Activated CD8-positive, alpha-beta T cell treated with anti-CD3 and anti-CD28 coated beads, Interleukin-2, amount 10 ng/mL, durations not matched to agents 7 days and 5 days (primary cell): Measurements from ENCODE around the gene GRIP2. TPM values are rescaled to one million over a fixed set of nuclear protein-coding genes. Genes with fewer than 3 reads are reported as not detected.

Experiments
- ATAC-seq: fragments of 150-1000 bp; cut with Tn5 transposase; one replicate; pipeline ENCODE4 v1.10.0; 2021; ENCODE audit warnings: moderate library complexity
- CTCF ChIA-PET: fragments of 350-600 bp; sonication (Branson Sonifier 250); formaldehyde crosslinking; loops from one replicate; lab custom pipeline; 2021; ENCODE audit warnings: antibody characterized with exemption; lab: Charles Lee
- POLR2A ChIA-PET: fragments of 350-600 bp; sonication (Branson Sonifier 250); formaldehyde crosslinking; loops from one replicate; lab custom pipeline; 2021; ENCODE audit warnings: antibody characterized with exemption; lab: Charles Lee
- DNase-seq: peaks from one replicate; pipeline ENCODE4 v3.0.0-alpha.2; 2020
- H3K27ac Mint-ChIP-seq: one replicate; pipeline ENCODE4 v1.8.0; 2021; ENCODE audit warnings: mild to moderate bottlenecking, mixed read lengths
- H3K27me3 Mint-ChIP-seq: one replicate; pipeline ENCODE4 v1.8.0; 2021; ENCODE audit warnings: low read depth, mixed read lengths
- H3K36me3 Mint-ChIP-seq: one replicate; pipeline ENCODE4 v1.8.0; 2021; ENCODE audit warnings: low read depth, mixed read lengths
- H3K4me1 Mint-ChIP-seq: one replicate; pipeline ENCODE4 v1.8.0; 2021; ENCODE audit warnings: low read depth, mixed read lengths
- H3K4me3 Mint-ChIP-seq: one replicate; pipeline ENCODE4 v1.8.0; 2021; ENCODE audit warnings: mild to moderate bottlenecking, mixed read lengths
- H3K9me3 Mint-ChIP-seq: one replicate; pipeline ENCODE4 v1.8.0; 2022; ENCODE audit warnings: mixed read lengths; ENCODE audit not compliant: insufficient read depth
- total RNA-seq, 2 experiments: library from RNA; stranded (reverse); gene quantifications; one replicate each; pipeline ENCODE4 v1.2.3, GENCODE V29; 2021

Gene GRIP2
- total RNA-seq, 2 experiments from 2014 or later: not detected

DNA sequence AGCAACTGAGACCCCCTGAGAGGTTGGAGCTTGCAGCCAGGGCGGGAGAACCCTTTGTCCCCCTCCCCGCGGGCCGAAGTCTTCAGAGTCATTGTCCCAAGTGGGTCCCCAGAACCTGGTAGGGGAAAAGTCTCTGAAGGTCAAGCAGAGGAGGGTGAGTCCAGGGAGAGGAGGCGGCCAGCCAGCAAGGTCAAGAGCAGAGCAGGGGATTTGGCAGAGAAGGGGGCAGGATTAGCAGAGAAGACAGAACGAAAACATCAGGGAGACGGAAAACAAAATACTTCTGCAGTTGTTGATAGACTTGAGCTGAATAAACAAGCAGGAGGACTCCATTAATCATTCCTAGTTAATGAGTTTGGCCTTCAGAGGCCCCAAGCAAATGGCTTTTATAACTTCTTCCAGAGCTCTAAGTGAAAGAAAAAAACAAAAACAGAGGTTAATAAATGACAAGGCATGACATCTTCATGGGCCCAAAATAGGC lies 66.7 kb downstream of the GRIP2 start:
- H3K27me3 Mint-ChIP-seq: no peaks in the 10 kb centered on the region
- ChIA-PET CTCF (no interaction called here), POLR2A (no interaction called here)
- no peak for ATAC-seq
- H3K9me3 Mint-ChIP-seq: no peaks in the 10 kb centered on the region
- no peak overlapping the region for H3K4me3 Mint-ChIP-seq
- no peaks in the 10 kb centered on the region for H3K4me1 Mint-ChIP-seq
- H3K36me3 Mint-ChIP-seq: peaks cover 12% of the 10 kb centered on the region
- no peak for DNase-seq
- no peak overlapping the region for H3K27ac Mint-ChIP-seq

DNA sequence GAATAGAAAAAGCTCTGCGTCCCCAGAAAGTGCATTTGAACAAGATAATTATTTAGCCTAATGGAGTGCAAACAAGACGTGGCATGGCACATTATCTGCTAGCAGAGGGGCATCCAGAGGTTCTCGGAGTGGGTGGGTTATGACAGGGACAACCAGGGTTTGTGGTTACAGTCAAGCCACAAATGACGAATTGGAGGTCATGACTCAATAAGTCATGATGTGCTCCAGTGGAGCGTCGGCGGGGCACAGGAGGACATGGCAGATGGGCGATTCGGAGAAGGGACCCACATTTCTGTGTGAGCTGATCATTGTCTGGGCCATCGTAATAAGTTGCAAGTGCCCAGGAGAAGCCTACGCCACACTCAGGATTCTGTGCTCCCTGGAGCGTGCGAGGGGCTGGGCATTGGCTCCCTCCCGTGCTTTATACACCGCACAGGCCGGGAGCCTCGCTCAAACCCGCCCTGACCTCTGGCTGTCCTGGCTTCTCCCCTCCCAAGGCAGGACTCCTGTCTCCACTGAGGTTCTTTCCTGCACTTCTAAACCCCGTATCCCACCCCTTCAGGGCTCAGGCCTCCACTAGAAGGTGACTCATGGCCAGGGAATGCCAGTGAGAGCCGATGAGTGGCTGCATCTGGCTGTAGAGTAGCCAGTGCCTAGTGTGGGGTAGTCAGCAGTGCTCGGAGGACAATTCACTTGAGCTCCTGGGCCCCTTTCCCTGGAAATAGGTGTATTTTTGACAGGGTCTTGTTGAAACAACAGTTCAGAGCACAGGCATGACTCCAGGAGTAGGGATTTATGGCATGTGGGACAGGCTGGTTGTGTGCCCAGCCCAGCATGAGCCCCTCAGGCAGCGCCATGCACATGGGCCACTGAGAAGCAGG lies 67.4 kb downstream of the GRIP2 start:
- ChIA-PET POLR2A (no interaction called here), CTCF (interaction anchor here (0.6 to 0.7 kb wide), 3 partner anchors 197 to 271 kb away, joined by 3 read pairs; no protein-coding TSS in a partner anchor)
- Mint-ChIP-seq H3K27ac (no peak overlapping the region), H3K4me3 (no peak overlapping the region), H3K36me3 (peaks cover 11% of the 10 kb centered on the region), H3K4me1 (peaks cover 3% of the 10 kb centered on the region), H3K9me3 (no peaks in the 10 kb centered on the region), H3K27me3 (no peaks in the 10 kb centered on the region)
- ATAC-seq (no peak), DNase-seq (no peak)

- H3K27ac Mint-ChIP-seq: no peak overlapping the region
- no peaks in the 10 kb centered on the region for H3K9me3 Mint-ChIP-seq
- DNase-seq: no peak
- no peak overlapping the region for H3K4me3 Mint-ChIP-seq
- no peak for ATAC-seq
- ChIA-PET CTCF (interaction anchor here (0.7 kb wide), 1 partner anchor 270 kb away, joined by 3 read pairs; no protein-coding TSS in a partner anchor), POLR2A (no interaction called here)
- no peaks in the 10 kb centered on the region for H3K27me3 Mint-ChIP-seq
- peaks cover 10% of the 10 kb centered on the region for H3K36me3 Mint-ChIP-seq
- H3K4me1 Mint-ChIP-seq: peaks cover 3% of the 10 kb centered on the region
Observed at GRCh38 chr3:14471690-14472089, 68.5 kb downstream of the GRIP2 start.

DNA sequence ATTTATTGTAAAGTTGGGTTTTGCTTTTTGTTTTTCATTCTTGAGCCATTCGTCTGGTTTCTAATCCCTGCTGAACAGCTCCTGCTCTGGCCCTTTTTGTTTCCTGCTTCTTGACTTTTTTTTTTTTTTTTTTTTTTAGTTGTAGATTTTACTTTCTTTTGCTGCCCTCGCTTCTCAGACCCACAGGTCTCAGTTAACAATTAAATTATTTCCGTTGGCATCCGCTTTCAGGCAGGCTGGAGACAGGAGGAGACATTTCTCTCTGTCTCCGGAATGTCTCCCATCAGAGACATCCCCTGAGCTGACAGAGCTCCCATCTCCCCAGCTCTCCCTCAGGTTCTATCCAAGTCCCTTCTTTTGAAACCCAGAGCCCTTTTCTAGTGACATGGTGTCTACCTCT lies 69.1 kb downstream of the GRIP2 start:
- no peaks in the 10 kb centered on the region for H3K27me3 Mint-ChIP-seq
- POLR2A ChIA-PET: no interaction called here
- CTCF ChIA-PET: interaction anchor here (1.1 kb wide), 1 partner anchor 210 kb away, joined by 3 read pairs; no protein-coding TSS in a partner anchor
- ATAC-seq (no peak), DNase-seq (no peak)
- H3K27ac Mint-ChIP-seq: no peak overlapping the region
- H3K36me3 Mint-ChIP-seq: peaks cover 10% of the 10 kb centered on the region
- H3K4me1 Mint-ChIP-seq: peaks cover 3% of the 10 kb centered on the region
- H3K4me3 Mint-ChIP-seq: no peak overlapping the region
- no peaks in the 10 kb centered on the region for H3K9me3 Mint-ChIP-seq

DNA sequence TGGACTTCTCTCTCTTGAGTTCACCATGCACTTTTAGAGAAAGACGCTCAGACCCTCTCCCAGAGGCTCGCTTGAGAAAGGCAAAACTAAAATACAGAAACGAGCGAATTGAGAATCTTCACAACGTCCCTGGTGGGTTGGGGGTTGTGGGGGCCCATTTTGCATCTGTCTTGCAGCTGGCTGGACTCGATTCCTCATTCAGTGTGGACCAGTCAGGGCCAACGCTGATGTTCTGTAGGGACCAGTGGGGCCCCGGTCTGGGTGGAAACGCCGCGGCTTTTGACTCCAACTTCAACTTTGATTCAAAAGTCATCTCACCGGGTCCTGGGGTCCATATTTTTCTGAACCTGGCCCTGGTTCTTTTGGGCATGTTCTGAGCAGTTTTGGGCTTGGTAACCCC lies 69.7 kb downstream of the GRIP2 start:
- POLR2A ChIA-PET: no interaction called here
- peaks cover 10% of the 10 kb centered on the region for H3K36me3 Mint-ChIP-seq
- no peaks in the 10 kb centered on the region for H3K9me3 Mint-ChIP-seq
- CTCF ChIA-PET: interaction anchor here (1.1 kb wide), 1 partner anchor 210 kb away, joined by 3 read pairs; no protein-coding TSS in a partner anchor
- no peak for DNase-seq
- no peaks in the 10 kb centered on the region for H3K27me3 Mint-ChIP-seq
- H3K4me3 Mint-ChIP-seq: no peak overlapping the region
- peaks cover 3% of the 10 kb centered on the region for H3K4me1 Mint-ChIP-seq
- no peak overlapping the region for H3K27ac Mint-ChIP-seq
- no peak for ATAC-seq

GRCh38 chr3:14468621-14468981 lies 71.5 kb downstream of the GRIP2 start:
- H3K4me3 Mint-ChIP-seq: no peak overlapping the region
- POLR2A ChIA-PET: no interaction called here
- H3K36me3 Mint-ChIP-seq: peaks cover 10% of the 10 kb centered on the region

GRCh38 chr3:14467814-14468620 lies 72.1 kb downstream of the GRIP2 start:
- H3K4me1 Mint-ChIP-seq: peaks cover 3% of the 10 kb centered on the region
- no peaks in the 10 kb centered on the region for H3K27me3 Mint-ChIP-seq
- DNase-seq (peak; percentile 44), ATAC-seq (peak; percentile 48)
- CTCF ChIA-PET: interaction anchor here (0.6 to 2.3 kb wide), 28 partner anchors 9 to 571 kb away, joined by 3 to 30 read pairs (median 4); partner anchors contain the start of genes LSM3, SLC6A6 and XPC
- H3K9me3 Mint-ChIP-seq: no peaks in the 10 kb centered on the region
- peaks cover 11% of the 10 kb centered on the region for H3K36me3 Mint-ChIP-seq
- POLR2A ChIA-PET: interaction anchor here (0.8 kb wide), 1 partner anchor 66 kb away, joined by 5 read pairs; the partner anchor contains the start of gene SLC6A6
- peak overlapping the region; percentile 30 for H3K27ac Mint-ChIP-seq
- no peak overlapping the region for H3K4me3 Mint-ChIP-seq

More at GRCh38 chr3:14468621-14468981, 71.5 kb downstream of the GRIP2 start:
- Mint-ChIP-seq H3K27me3 (no peaks in the 10 kb centered on the region), H3K4me1 (peaks cover 3% of the 10 kb centered on the region), H3K27ac (no peak overlapping the region), H3K9me3 (no peaks in the 10 kb centered on the region)
- ATAC-seq: no peak
- DNase-seq: no peak
- CTCF ChIA-PET: interaction anchor here (0.6 to 2.3 kb wide), 15 partner anchors 10 to 265 kb away, joined by 3 to 30 read pairs (median 4); partner anchors contain the start of gene SLC6A6

GRCh38 chr3:14466179-14466903 lies 73.8 kb downstream of the GRIP2 start:
- Mint-ChIP-seq H3K27ac (no peak overlapping the region), H3K4me1 (peaks cover 3% of the 10 kb centered on the region), H3K27me3 (no peaks in the 10 kb centered on the region), H3K9me3 (no peaks in the 10 kb centered on the region), H3K4me3 (no peak overlapping the region), H3K36me3 (peaks cover 14% of the 10 kb centered on the region)
- no peak for ATAC-seq
- ChIA-PET POLR2A (no interaction called here), CTCF (interaction anchor here (1.0 to 2.3 kb wide), 9 partner anchors 8 to 263 kb away, joined by 3 to 30 read pairs (median 6); no protein-coding TSS in a partner anchor)
- no peak for DNase-seq

DNA sequence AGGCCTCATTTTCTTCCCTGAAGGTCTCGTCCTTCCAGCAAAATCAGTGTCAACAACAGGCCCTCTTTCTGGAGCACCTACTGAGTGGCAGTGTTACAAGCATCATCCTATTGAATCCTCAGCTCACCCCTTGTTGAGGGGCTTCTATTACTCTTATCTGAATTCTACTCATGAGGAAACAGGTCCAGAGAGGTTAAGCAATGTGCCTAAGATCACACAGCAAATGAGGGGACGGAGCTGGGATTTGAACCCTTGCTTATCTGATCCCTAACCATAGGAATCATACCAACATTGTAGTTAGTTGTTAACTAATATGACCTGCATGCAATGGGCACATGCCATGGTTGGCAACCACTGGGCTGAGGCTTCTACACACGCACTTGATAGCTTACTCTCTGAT lies 74.7 kb downstream of the GRIP2 start:
- no peak overlapping the region for H3K27ac Mint-ChIP-seq
- CTCF ChIA-PET: interaction anchor here (1.0 to 1.3 kb wide), 3 partner anchors 29 to 262 kb away, joined by 3 to 4 read pairs (median 3); no protein-coding TSS in a partner anchor
- POLR2A ChIA-PET: no interaction called here
- no peak for ATAC-seq
- no peak overlapping the region for H3K4me3 Mint-ChIP-seq
- no peak for DNase-seq
- no peaks in the 10 kb centered on the region for H3K9me3 Mint-ChIP-seq
- H3K27me3 Mint-ChIP-seq: no peaks in the 10 kb centered on the region
- H3K36me3 Mint-ChIP-seq: peaks cover 21% of the 10 kb centered on the region
- H3K4me1 Mint-ChIP-seq: peaks cover 10% of the 10 kb centered on the region

GRCh38 chr3:14464521-14464920 lies 75.6 kb downstream of the GRIP2 start:
- Mint-ChIP-seq H3K4me1 (peaks cover 15% of the 10 kb centered on the region), H3K9me3 (no peaks in the 10 kb centered on the region), H3K27ac (no peak overlapping the region), H3K27me3 (no peaks in the 10 kb centered on the region), H3K36me3 (peaks cover 29% of the 10 kb centered on the region), H3K4me3 (no peak overlapping the region)
- ChIA-PET POLR2A (no interaction called here), CTCF (interaction anchor here (1.0 to 3.6 kb wide), 2 partner anchors 203 to 261 kb away, joined by 3 to 18 read pairs; no protein-coding TSS in a partner anchor)
- no peak for ATAC-seq
- no peak for DNase-seq

DNA sequence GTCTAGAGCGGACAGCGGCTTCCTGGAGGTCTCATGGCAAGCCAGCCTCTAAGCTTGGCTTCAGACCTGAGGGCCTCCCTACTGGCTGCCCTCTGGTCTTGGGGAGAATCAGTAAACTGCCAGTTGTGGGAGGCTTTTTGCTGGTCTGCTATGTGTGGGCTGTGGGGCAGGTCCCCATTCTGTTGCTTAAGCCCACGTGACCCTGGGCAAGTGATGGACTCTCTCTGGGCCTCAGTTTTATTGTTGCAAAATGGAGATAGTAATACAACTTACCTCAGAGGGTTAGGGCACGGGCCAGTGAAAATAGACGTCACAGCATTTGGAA lies 76.0 kb downstream of the GRIP2 start:
- ChIA-PET CTCF (interaction anchor here (1.0 to 3.6 kb wide), 2 partner anchors 202 to 261 kb away, joined by 3 to 18 read pairs; no protein-coding TSS in a partner anchor), POLR2A (interaction anchor here (0.6 kb wide), 1 partner anchor 63 kb away, joined by 4 read pairs; no protein-coding TSS in a partner anchor)
- H3K4me3 Mint-ChIP-seq: no peak overlapping the region
- H3K27me3 Mint-ChIP-seq: no peaks in the 10 kb centered on the region
- DNase-seq (no peak), ATAC-seq (no peak)
- peaks cover 30% of the 10 kb centered on the region for H3K36me3 Mint-ChIP-seq
- H3K4me1 Mint-ChIP-seq: peaks cover 15% of the 10 kb centered on the region
- no peaks in the 10 kb centered on the region for H3K9me3 Mint-ChIP-seq
- no peak overlapping the region for H3K27ac Mint-ChIP-seq
